K562 (cell line): ENCODE data around the gene SLC30A1. TPM values are rescaled to one million over a fixed set of nuclear protein-coding genes. Genes with fewer than 3 reads are reported as not detected.
A peak's percentile ranks its signal among the peaks of the same experiment; 100 is the strongest.

Source experiments
- GABPA ChIP-seq: fragments of 200-800 bp; sonication (Bioruptor generic); conservative IDR thresholded peaks from 2 replicates; pipeline ENCODE4 v1.6.1; 2016; ENCODE audit warnings: low read depth, missing genetic modification characterization, missing compliant biosample characterization
- GATAD2B ChIP-seq: fragments of 450-650 bp; IDR thresholded peaks from 2 replicates; pipeline ENCODE4 v1.6.1; 2017; ENCODE audit warnings: mild to moderate bottlenecking, borderline replicate concordance
- JUND ChIP-seq, 2 experiments: IDR thresholded peaks; 2 replicates in 1 of 2; 3 replicates in 1 of 2; pipeline ENCODE4 v1.6.1; 2011; ENCODE audit warnings: borderline replicate concordance in 2 of 2, low read depth in 2 of 2, low read length in 2 of 2, improper control_type of control experiment in 1 of 2, missing biosample characterization in 1 of 2, missing genetic modification characterization in 1 of 2, missing genetic modification reagents in 1 of 2
- LEF1 ChIP-seq: fragments of 450-650 bp; IDR thresholded peaks from 2 replicates; pipeline ENCODE4 v1.6.1; 2016; ENCODE audit warnings: mild to moderate bottlenecking
- NFIX ChIP-seq: fragments of 250-450 bp; sonication (Bioruptor Pico); IDR thresholded peaks from 2 replicates; pipeline ENCODE4 v1.4.0; 2020; ENCODE audit warnings: low read depth, mild to moderate bottlenecking, moderate library complexity
- PCBP2 ChIP-seq: fragments of 200-400 bp; formaldehyde crosslinking; IDR thresholded peaks from 2 replicates; pipeline ENCODE4 v1.6.1; 2018; ENCODE audit warnings: low read length, low read depth, mild to moderate bottlenecking, moderate library complexity; ENCODE audit not compliant: poor library complexity, severe bottlenecking
- SMC3 ChIP-seq: conservative IDR thresholded peaks from 2 replicates; pipeline ENCODE4 v1.6.1; 2011; ENCODE audit warnings: low read depth, low read length, improper control_type of control experiment; ENCODE audit not compliant: insufficient read depth
- SP2 ChIP-seq: IDR thresholded peaks from 2 replicates; pipeline ENCODE4 v1.6.1; 2011; ENCODE audit warnings: mild to moderate bottlenecking, low read depth, low read length, moderate library complexity; ENCODE audit not compliant: poor library complexity, severe bottlenecking; ENCODE audit errors: extremely low read depth
- TOE1 ChIP-seq, 2 experiments: fragments of 450-650 bp in 1 of 2; sonication (generic) in 1 of 2; formaldehyde crosslinking in 1 of 2; IDR thresholded peaks; 2 replicates each; pipeline versions ENCODE4 v1.7.1 to v1.8.0; 2016 to 2022; ENCODE audit warnings: borderline replicate concordance in 2 of 2, mild to moderate bottlenecking in 2 of 2, antibody characterized with exemption in 1 of 2, inconsistent platforms in 1 of 2, low read depth in 1 of 2, missing genetic modification reagents in 1 of 2, moderate library complexity in 1 of 2
- WHSC1 ChIP-seq: IDR thresholded peaks from one replicate; pipeline ENCODE4 v1.6.1; 2012; ENCODE audit warnings: low read length, control low read depth, inconsistent platforms
- ZNF146 ChIP-seq: IDR thresholded peaks from one replicate; pipeline ENCODE4 v1.6.1; 2018; ENCODE audit warnings: missing compliant biosample characterization; ENCODE audit not compliant: unreplicated experiment
- ZNF41 ChIP-seq: fragments of 250-450 bp; sonication (Bioruptor Pico); conservative IDR thresholded peaks from 2 replicates; pipeline ENCODE4 v1.4.0; 2020; ENCODE audit warnings: mild to moderate bottlenecking
- ZNF644 ChIP-seq: fragments of 200-800 bp; sonication (Bioruptor generic); IDR thresholded peaks from 2 replicates; pipeline ENCODE4 v1.6.1; 2016; ENCODE audit warnings: low read depth, missing genetic modification characterization, missing compliant biosample characterization
- ZNF696 ChIP-seq: fragments of 250-450 bp; sonication (Bioruptor Pico); conservative IDR thresholded peaks from 2 replicates; pipeline ENCODE4 v1.4.0; 2020; ENCODE audit warnings: mild to moderate bottlenecking, moderate library complexity
- ZNF766 ChIP-seq: fragments of 200-800 bp; sonication (Bioruptor generic); conservative IDR thresholded peaks from 2 replicates; pipeline ENCODE4 v1.6.1; 2016; ENCODE audit warnings: missing genetic modification characterization, missing compliant biosample characterization
- ZNF79 ChIP-seq: fragments of 250-450 bp; sonication (Bioruptor Pico); IDR thresholded peaks from 2 replicates; pipeline ENCODE4 v1.4.0; 2020; ENCODE audit warnings: low read depth, mild to moderate bottlenecking, moderate library complexity
- ZZZ3 ChIP-seq: fragments of 450-650 bp; IDR thresholded peaks from 2 replicates; pipeline ENCODE4 v1.6.1; 2016; ENCODE audit warnings: antibody characterized with exemption, mild to moderate bottlenecking, moderate library complexity
- polyA plus RNA-seq, 8 experiments: library from polyadenylated mRNA; depleted of rRNA in 4 of 8; stranded (reverse) in 5 of 8; unstranded in 3 of 8; fragments of >200 nt; fragmentation: Nextera tagmentation in 2 of 8; fragmentation: Illumina TruSeq in 1 of 8; extraction: Ambion mirVana in 2 of 8; extraction: Trizol in 1 of 8; gene quantifications; 2 replicates each; pipeline versions ENCODE4 v1.2.1 to v1.2.3, GENCODE V29; 2011 to 2014; ENCODE audit warnings: inconsistent platforms in 1 of 8, missing spikeins in 1 of 8
- total RNA-seq, 7 experiments: library from RNA; depleted of rRNA in 6 of 7; stranded (reverse); fragments of >200 nt in 6 of 7; fragmentation: Illumina TruSeq in 2 of 7; extraction: Trizol in 2 of 7; gene quantifications; 2 replicates each; pipeline versions ENCODE4 v1.2.1 to v1.2.3, GENCODE V29; 2011 to 2021; ENCODE audit warnings: low replicate concordance in 1 of 7
- TF ChIP-seq, protein P1 (sequence below): sonication (generic); formaldehyde crosslinking; IDR thresholded peaks from 2 replicates; pipeline ENCODE4 v1.8.1; 2022; ENCODE audit warnings: missing genetic modification reagents
- TF ChIP-seq, protein P2 (sequence below): fragments of 450-650 bp; IDR thresholded peaks from 2 replicates; pipeline ENCODE4 v1.6.1; 2016; ENCODE audit warnings: missing biosample characterization, missing genetic modification characterization
- TF ChIP-seq, protein P3 (sequence below): conservative IDR thresholded peaks from 2 replicates; pipeline ENCODE4 v1.6.1; 2011; ENCODE audit warnings: low read depth, mild to moderate bottlenecking, low read length; ENCODE audit not compliant: control insufficient read depth
- TF ChIP-seq, protein P4 (sequence below): IDR thresholded peaks from 3 replicates; pipeline ENCODE4 v1.6.1; 2011; ENCODE audit warnings: borderline replicate concordance, mild to moderate bottlenecking; ENCODE audit not compliant: insufficient read length, insufficient read depth

SLC30A1 gene
- total and polyA plus RNA-seq, 9 of the 15 experiments (the other 6 are each of a cell fraction or from before 2014, with no cell fraction given) = 4.1 to 14.4 (median 6.6) TPM

DNA sequence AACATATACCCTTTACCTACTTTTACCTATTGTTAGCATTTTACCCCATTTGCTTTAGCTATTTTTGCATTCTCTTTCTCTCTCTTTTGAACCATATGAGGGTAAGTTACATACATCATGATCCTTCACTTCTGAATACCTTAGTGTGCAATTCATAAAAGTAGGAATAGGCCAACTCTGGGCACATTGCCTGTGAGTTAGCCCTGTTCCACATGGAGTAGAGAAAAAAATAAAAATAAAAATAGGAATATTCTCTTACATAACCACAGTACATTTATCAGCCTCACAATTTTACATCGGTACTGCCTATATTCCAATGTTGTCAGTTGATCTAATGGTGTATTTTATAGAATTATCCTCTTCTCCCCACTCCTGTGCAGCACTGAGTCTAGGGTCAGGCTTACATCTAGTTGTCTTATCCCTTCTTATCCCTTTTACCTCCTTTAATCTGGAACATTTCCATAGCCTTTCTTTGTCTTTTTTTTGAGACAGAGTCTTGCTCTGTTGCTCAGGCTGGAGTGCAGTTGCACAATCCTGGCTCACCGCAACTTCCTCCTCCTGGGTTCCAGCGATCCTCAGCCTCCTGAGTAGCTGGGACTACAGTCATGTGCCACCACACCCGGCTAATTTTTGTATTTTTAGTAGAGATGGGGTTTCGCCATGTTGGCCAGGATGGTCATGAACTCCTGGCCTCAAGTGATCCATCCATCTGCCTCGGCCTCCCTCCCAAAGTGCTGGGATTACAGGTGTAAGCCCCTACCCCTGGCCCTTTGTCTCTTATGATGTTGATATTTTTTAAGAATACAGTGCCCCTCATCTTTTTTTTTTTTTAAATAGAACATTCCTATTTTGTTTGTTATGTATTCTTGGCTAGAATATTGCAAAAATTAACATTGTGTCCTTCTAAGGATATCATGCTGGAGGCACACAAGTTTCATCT lies 11.1 kb upstream of the SLC30A1 start (continued):
- no peak for TF ChIP-seq SMC3
- TF ChIP-seq ZZZ3 = no peak
- no peak for TF ChIP-seq ZNF41
- no peak for TF ChIP-seq WHSC1
- no peak for TF ChIP-seq ZNF644 (tag)
- TF ChIP-seq LEF1 = no peak
- no peak for TF ChIP-seq ZNF146
- no peak; the same call in 1 of the 2 replicates for TF ChIP-seq TOE1 (IDR thresholded peaks at IDR 0.05; ENCODE audit: borderline replicate concordance)
- no peak for TF ChIP-seq TOE1 (CRISPR knock-in tag; IDR thresholded peaks at IDR 0.05; ENCODE audit: borderline replicate concordance, low read depth)
- no peak for TF ChIP-seq ZNF79 (CRISPR knock-in tag)
- no peak for TF ChIP-seq GATAD2B
- no peak for TF ChIP-seq SP2
- TF ChIP-seq, protein P1, sequence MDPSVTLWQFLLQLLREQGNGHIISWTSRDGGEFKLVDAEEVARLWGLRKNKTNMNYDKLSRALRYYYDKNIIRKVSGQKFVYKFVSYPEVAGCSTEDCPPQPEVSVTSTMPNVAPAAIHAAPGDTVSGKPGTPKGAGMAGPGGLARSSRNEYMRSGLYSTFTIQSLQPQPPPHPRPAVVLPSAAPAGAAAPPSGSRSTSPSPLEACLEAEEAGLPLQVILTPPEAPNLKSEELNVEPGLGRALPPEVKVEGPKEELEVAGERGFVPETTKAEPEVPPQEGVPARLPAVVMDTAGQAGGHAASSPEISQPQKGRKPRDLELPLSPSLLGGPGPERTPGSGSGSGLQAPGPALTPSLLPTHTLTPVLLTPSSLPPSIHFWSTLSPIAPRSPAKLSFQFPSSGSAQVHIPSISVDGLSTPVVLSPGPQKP (CRISPR knock-in tag) = no peak
- TF ChIP-seq, protein P2, sequence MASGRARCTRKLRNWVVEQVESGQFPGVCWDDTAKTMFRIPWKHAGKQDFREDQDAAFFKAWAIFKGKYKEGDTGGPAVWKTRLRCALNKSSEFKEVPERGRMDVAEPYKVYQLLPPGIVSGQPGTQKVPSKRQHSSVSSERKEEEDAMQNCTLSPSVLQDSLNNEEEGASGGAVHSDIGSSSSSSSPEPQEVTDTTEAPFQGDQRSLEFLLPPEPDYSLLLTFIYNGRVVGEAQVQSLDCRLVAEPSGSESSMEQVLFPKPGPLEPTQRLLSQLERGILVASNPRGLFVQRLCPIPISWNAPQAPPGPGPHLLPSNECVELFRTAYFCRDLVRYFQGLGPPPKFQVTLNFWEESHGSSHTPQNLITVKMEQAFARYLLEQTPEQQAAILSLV (tag) = 0 out of 2 replicates have a peak, but pooled peaks have one; percentile 37
- peak; percentile 56; the same call in 1 of the 2 replicates for TF ChIP-seq GABPA (tag)
- TF ChIP-seq ZNF696 (CRISPR knock-in tag) = no peak
- TF ChIP-seq PCBP2 = no peak
- TF ChIP-seq NFIX (CRISPR knock-in tag) = no peak
- TF ChIP-seq, protein P3, sequence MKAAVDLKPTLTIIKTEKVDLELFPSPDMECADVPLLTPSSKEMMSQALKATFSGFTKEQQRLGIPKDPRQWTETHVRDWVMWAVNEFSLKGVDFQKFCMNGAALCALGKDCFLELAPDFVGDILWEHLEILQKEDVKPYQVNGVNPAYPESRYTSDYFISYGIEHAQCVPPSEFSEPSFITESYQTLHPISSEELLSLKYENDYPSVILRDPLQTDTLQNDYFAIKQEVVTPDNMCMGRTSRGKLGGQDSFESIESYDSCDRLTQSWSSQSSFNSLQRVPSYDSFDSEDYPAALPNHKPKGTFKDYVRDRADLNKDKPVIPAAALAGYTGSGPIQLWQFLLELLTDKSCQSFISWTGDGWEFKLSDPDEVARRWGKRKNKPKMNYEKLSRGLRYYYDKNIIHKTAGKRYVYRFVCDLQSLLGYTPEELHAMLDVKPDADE = no peak
- 0 out of 2 replicates have a peak, but pooled peaks have one; percentile 16 for TF ChIP-seq JUND (IDR thresholded peaks at IDR 0.05; ENCODE audit: borderline replicate concordance, low read depth, low read length)
- peak; percentile 27; the same call in 2 of the 3 replicates for TF ChIP-seq JUND (tag; IDR thresholded peaks at IDR 0.05; ENCODE audit: borderline replicate concordance, low read depth, low read length)
- TF ChIP-seq, protein P4, sequence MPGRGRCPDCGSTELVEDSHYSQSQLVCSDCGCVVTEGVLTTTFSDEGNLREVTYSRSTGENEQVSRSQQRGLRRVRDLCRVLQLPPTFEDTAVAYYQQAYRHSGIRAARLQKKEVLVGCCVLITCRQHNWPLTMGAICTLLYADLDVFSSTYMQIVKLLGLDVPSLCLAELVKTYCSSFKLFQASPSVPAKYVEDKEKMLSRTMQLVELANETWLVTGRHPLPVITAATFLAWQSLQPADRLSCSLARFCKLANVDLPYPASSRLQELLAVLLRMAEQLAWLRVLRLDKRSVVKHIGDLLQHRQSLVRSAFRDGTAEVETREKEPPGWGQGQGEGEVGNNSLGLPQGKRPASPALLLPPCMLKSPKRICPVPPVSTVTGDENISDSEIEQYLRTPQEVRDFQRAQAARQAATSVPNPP = no peak
- TF ChIP-seq ZNF766 (CRISPR knock-in tag) = 0 out of 2 replicates have a peak, but pooled peaks have one; percentile 9
